Karpas-422 (cell line): Measurements from ENCODE around the gene SEL1L3. TPM values are rescaled to one million over a fixed set of nuclear protein-coding genes. Genes with fewer than 3 reads are reported as not detected.

Source experiments
- DNase-seq: peaks from one replicate; pipeline ENCODE4 v3.0.0-alpha.2; 2015
- H2AFZ ChIP-seq: fragments of 200-600 bp; sonication (generic); 2 replicates; pipeline ENCODE4 v1.6.1; 2014; ENCODE audit warnings: antibody characterized with exemption, low read length, mixed read lengths
- H3K27ac ChIP-seq: fragments of 200-600 bp; sonication (generic); 2 replicates; pipeline ENCODE4 v1.5.1; 2014; ENCODE audit warnings: mild to moderate bottlenecking, low read length, moderate library complexity
- H3K27me3 ChIP-seq: fragments of 200-600 bp; sonication (generic); 2 replicates; pipeline ENCODE4 v1.6.1; 2014; ENCODE audit warnings: low read length, mixed read lengths
- H3K36me3 ChIP-seq: fragments of 200-600 bp; sonication (generic); 2 replicates; pipeline ENCODE4 v1.6.1; 2014; ENCODE audit warnings: low read length, mixed read lengths; ENCODE audit not compliant: insufficient read depth
- H3K4me1 ChIP-seq: fragments of 200-600 bp; sonication (generic); 2 replicates; pipeline ENCODE4 v1.6.1; 2014; ENCODE audit warnings: mild to moderate bottlenecking, low read length, mixed read lengths
- H3K4me2 ChIP-seq: fragments of 200-600 bp; sonication (generic); 2 replicates; pipeline ENCODE4 v1.6.1; 2014; ENCODE audit warnings: low read length, low read depth, mild to moderate bottlenecking; ENCODE audit not compliant: poor library complexity, severe bottlenecking
- H3K4me3 ChIP-seq: fragments of 200-600 bp; sonication (generic); 2 replicates; pipeline ENCODE4 v1.5.1; 2014; ENCODE audit warnings: mild to moderate bottlenecking, antibody characterized with exemption, low read length, mixed read lengths
- H3K79me2 ChIP-seq: fragments of 200-600 bp; sonication (generic); 2 replicates; pipeline ENCODE4 v1.6.1; 2014; ENCODE audit warnings: mild to moderate bottlenecking, low read length, mixed read lengths
- H3K9ac ChIP-seq: fragments of 200-600 bp; sonication (generic); 2 replicates; pipeline ENCODE4 v1.6.0; 2014; ENCODE audit warnings: low read length
- H3K9me2 ChIP-seq: fragments of 200-600 bp; sonication (generic), shearing (Covaris generic); replicated peaks from 2 replicates; pipeline ENCODE4 v1.6.0; 2014; ENCODE audit warnings: mild to moderate bottlenecking, low read length, moderate library complexity; ENCODE audit not compliant: insufficient read depth
- H3K9me3 ChIP-seq: fragments of 300-700, 200-600 bp; sonication (generic); 2 replicates; pipeline ENCODE4 v1.6.1; 2014; ENCODE audit warnings: low read length, mixed read lengths
- H4K20me1 ChIP-seq: fragments of 200-600 bp; sonication (generic); 2 replicates; pipeline ENCODE4 v1.6.1; 2014; ENCODE audit warnings: mild to moderate bottlenecking, antibody characterized with exemption, low read length, low read depth; ENCODE audit not compliant: insufficient read depth
- total RNA-seq: library from RNA; depleted of rRNA; stranded (reverse); fragments of >200 nt; shearing (Covaris generic); gene quantifications from 2 replicates; pipeline ENCODE4 v1.2.3, GENCODE V29; 2014; ENCODE audit warnings: low replicate concordance

Gene SEL1L3
- total RNA-seq, 1 experiment from 2014 or later = 271 TPM

DNA sequence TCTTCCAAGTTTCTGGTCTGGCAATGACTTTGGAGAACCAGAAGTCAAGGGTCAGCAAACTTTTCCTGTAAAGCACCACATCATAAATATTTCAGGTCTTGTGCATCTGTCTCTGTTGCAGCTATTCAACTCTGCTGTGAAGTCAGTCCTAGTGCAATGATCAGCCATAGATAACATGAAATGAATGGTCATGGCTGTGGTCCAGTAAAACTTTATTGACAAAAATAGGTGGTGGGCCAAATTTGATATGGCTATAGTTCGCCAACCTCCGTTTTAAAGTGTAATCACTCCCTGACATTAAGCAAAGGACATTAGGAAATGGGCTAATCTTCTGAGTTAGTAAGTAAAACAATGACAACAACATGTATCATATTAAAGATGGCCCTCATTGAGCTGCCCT lies 20.8 kb upstream of the SEL1L3 start:
- H3K9ac ChIP-seq = no peak overlapping the region
- H3K79me2 ChIP-seq = no peaks in the 10 kb centered on the region
- no peaks in the 10 kb centered on the region for H3K9me3 ChIP-seq
- no peak for DNase-seq
- no peaks in the 10 kb centered on the region for H3K27me3 ChIP-seq
- no peaks in the 10 kb centered on the region for H3K36me3 ChIP-seq
- no peak overlapping the region for H3K4me2 ChIP-seq
- H3K4me3 ChIP-seq = no peak overlapping the region
- no peaks in the 10 kb centered on the region for H3K9me2 ChIP-seq
- H2AFZ ChIP-seq = no peak overlapping the region
- H3K27ac ChIP-seq = no peak overlapping the region
- no peaks in the 10 kb centered on the region for H4K20me1 ChIP-seq
- peaks cover 46% of the 10 kb centered on the region for H3K4me1 ChIP-seq

DNA sequence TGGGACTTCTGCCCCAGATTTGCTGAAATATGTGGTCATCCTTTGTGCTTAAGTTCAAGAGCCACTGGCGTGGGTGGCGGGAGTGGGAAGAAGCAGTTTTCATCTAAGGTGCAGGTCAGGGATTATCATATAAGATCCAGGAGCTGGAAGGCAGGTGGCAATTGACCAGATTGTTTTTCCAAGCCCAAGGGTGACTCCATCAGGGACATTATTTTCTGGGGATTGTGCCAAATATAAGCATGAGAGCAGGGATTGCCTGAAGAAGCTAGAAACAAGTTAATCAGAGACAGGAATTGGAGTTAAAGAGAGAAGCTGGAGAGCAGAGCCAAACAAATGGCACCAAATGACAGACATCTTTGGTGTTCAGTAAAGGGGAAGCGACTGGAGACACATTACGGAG lies 19.4 kb upstream of the SEL1L3 start:
- Histone ChIP-seq H3K27ac (no peak overlapping the region), H3K4me2 (no peak overlapping the region), H3K9me2 (no peaks in the 10 kb centered on the region), H3K36me3 (no peaks in the 10 kb centered on the region), H3K4me1 (peaks cover 59% of the 10 kb centered on the region), H3K27me3 (no peaks in the 10 kb centered on the region), H3K4me3 (no peak overlapping the region), H4K20me1 (no peaks in the 10 kb centered on the region), H3K9me3 (no peaks in the 10 kb centered on the region), H2AFZ (no peak overlapping the region), H3K9ac (no peak overlapping the region), H3K79me2 (no peaks in the 10 kb centered on the region)
- DNase-seq = no peak

DNA sequence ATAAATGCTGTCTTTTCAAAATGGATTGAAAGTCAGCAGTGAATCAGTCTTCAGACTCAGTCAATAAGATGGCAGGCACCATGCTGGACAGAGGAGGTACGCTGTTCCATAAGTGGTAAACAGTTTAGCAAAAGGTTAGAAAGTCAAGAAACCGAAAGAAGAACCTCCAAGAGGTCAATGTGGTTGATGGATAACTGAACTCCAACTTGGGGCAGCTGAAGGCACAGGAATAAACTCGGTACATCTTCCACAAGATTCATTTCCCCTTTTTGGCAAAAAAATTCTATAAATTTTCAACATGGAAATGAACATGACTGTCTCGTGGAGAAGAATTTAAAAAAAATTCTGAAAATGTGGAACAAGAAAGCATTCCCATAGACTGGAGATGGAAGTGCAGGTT lies 18.4 kb upstream of the SEL1L3 start:
- Histone ChIP-seq H3K4me3 (peak overlapping the region; percentile 18; the same call in 1 of the 2 replicates), H3K9me2 (no peaks in the 10 kb centered on the region), H3K4me2 (peak overlapping the region; percentile 76), H3K9ac (peak overlapping the region; percentile 13; the same call in 1 of the 2 replicates), H3K27me3 (no peaks in the 10 kb centered on the region), H3K79me2 (no peaks in the 10 kb centered on the region), H3K27ac (peak overlapping the region; percentile 99), H3K9me3 (no peaks in the 10 kb centered on the region), H3K4me1 (peaks cover 70% of the 10 kb centered on the region), H2AFZ (no peak overlapping the region), H3K36me3 (no peaks in the 10 kb centered on the region), H4K20me1 (no peaks in the 10 kb centered on the region)
- DNase-seq = no peak

DNA sequence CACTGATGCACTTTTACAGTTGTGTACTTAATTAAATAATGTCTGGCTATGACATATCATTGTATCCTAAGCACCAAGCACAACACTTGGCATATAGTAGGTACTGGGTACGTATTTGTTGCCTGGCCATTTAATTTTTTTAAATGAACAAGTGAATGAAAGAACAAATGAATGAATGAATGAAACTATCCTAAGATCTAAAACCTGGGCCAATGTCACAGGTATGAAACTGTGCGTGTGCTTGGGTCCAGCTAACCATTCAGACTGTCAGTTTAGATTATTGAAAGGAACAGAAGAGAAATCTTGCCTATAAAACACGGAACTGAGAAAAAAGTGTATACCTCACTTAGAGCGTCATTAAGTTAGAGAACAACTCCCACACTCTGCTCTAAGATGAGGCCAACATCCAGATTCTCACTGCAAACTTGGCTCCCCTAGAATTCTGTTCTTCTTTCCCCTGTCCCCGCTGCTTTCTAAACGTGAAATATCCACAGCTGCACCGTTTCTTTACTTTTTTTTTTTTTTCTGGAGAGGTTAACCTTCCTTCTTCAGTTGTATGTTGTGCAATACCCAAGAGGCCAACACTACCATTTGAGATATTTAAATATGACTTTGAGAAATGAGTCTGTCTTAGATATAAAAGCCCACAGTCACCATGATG lies 17.3 kb upstream of the SEL1L3 start:
- Histone ChIP-seq H3K4me1 (peaks cover 80% of the 10 kb centered on the region), H4K20me1 (no peaks in the 10 kb centered on the region), H3K9ac (peak overlapping the region; percentile 67), H3K79me2 (no peaks in the 10 kb centered on the region), H3K9me2 (no peaks in the 10 kb centered on the region), H3K27me3 (no peaks in the 10 kb centered on the region), H3K4me2 (peak overlapping the region; percentile 76), H3K4me3 (peak overlapping the region; percentile 18), H2AFZ (no peak overlapping the region), H3K36me3 (no peaks in the 10 kb centered on the region), H3K9me3 (no peaks in the 10 kb centered on the region), H3K27ac (peak overlapping the region; percentile 99)
- DNase-seq = peak; percentile 93

DNA sequence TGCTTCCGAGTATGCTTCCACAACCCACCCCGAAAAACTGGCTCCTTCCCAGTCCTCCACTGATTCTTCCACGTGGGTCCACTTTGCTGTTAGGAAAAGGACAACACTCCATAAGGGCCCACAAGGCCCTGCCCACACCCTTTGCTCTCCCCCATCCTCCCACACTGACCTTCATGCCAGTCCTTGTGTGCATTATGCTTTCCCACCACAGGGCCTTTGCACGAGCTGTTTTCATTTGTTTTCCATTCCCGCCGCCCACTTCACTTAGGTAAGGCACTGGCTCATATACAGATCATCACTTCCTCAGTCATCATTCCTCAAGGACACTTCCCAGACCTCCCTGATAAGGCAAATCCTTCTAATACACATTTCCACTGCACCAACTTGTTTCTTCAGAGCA lies 16.8 kb upstream of the SEL1L3 start:
- no peak overlapping the region for H2AFZ ChIP-seq
- no peaks in the 10 kb centered on the region for H4K20me1 ChIP-seq
- H3K4me1 ChIP-seq = peaks cover 83% of the 10 kb centered on the region
- H3K4me3 ChIP-seq = peak overlapping the region; percentile 18
- H3K36me3 ChIP-seq = no peaks in the 10 kb centered on the region
- no peaks in the 10 kb centered on the region for H3K9me3 ChIP-seq
- H3K9ac ChIP-seq = peak overlapping the region; percentile 67
- H3K9me2 ChIP-seq = no peaks in the 10 kb centered on the region
- no peaks in the 10 kb centered on the region for H3K27me3 ChIP-seq
- peak overlapping the region; percentile 99 for H3K27ac ChIP-seq
- DNase-seq = no peak
- H3K4me2 ChIP-seq = peak overlapping the region; percentile 76
- no peaks in the 10 kb centered on the region for H3K79me2 ChIP-seq

DNA sequence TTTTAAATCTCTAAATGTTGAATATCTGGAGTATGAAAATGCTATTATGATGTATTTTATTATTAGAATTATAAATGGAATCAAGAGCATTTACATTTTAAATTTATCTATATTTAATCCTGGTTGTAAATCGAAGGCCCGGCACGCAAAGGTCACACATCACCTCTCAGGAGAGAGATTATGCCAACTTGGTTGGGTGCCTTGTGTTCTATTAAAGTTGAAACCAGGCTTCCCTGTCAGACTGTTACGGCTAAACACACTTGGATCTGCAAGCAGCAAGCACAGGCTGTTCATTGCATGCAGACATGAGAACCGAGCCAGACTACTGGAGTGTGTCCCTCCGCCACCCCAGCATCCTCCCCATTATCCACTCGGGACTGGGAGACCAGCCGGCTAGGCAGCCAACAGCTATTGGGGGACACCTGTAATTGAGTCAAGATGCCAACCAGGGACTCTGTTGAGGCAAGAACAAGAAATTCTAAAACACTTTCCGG lies 16.4 kb upstream of the SEL1L3 start:
- Histone ChIP-seq H3K27ac (peak overlapping the region; percentile 99), H3K9me2 (no peaks in the 10 kb centered on the region), H4K20me1 (no peaks in the 10 kb centered on the region), H3K79me2 (no peaks in the 10 kb centered on the region), H3K27me3 (no peaks in the 10 kb centered on the region), H3K4me3 (peak overlapping the region; percentile 48; the same call in 1 of the 2 replicates), H3K9me3 (no peaks in the 10 kb centered on the region), H3K9ac (peak overlapping the region; percentile 67), H3K4me2 (peak overlapping the region; percentile 76), H3K36me3 (no peaks in the 10 kb centered on the region), H3K4me1 (peaks cover 83% of the 10 kb centered on the region), H2AFZ (0 out of 2 replicates have a peak overlapping the region, but pooled peaks have one; percentile 25)
- peak; percentile 91 for DNase-seq

DNA sequence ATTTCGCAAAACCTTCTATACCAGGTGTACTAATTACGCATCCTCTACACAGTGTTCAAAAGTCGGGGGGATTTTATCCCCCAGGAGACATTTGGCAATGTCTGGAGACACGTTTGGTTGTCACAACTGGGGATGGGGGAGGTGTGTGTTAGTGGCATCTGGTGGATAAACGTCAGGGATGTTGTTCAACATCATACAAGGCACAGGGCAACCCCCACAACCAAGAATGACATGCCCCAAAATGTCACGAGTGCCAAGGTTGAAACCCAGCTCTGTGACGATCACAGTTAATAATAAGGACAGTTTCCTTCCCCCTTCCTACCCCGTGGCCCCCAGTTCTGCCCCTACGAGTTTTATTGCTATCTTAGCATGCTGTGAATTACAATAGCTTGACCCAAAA lies 15.9 kb upstream of the SEL1L3 start:
- H3K4me3 ChIP-seq = peak overlapping the region; percentile 48
- H3K9me3 ChIP-seq = no peaks in the 10 kb centered on the region
- H3K79me2 ChIP-seq = no peaks in the 10 kb centered on the region
- H3K36me3 ChIP-seq = no peaks in the 10 kb centered on the region
- no peak overlapping the region for H2AFZ ChIP-seq
- H3K4me2 ChIP-seq = peak overlapping the region; percentile 76
- no peaks in the 10 kb centered on the region for H3K9me2 ChIP-seq
- peak overlapping the region; percentile 99 for H3K27ac ChIP-seq
- peak overlapping the region; percentile 67 for H3K9ac ChIP-seq
- H4K20me1 ChIP-seq = no peaks in the 10 kb centered on the region
- peak; percentile 94 for DNase-seq
- H3K27me3 ChIP-seq = no peaks in the 10 kb centered on the region
- H3K4me1 ChIP-seq = peaks cover 83% of the 10 kb centered on the region

DNA sequence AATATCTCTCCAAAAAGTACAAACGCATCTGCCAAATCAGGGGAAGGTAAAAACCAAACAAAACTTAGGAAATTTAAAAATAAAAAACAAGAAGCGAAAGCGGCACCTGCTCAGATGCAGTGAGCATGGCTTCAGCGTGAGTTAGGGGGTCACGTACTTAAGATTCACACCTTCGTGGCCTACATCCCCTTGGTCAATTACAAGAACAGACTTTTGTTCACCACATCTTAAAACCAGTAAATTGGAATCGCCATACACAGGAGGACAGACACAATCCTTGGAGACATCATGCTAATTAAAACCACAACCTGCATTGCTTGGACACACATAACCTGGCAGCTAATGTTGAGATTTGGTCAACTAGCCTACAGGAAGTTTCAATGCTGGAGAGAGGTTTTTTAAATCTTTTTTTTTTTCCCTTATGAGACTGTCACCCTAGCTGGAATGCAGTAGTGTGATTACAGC lies 12.5 kb upstream of the SEL1L3 start:
- Histone ChIP-seq H2AFZ (no peak overlapping the region), H3K4me3 (no peak overlapping the region), H4K20me1 (no peaks in the 10 kb centered on the region), H3K79me2 (no peaks in the 10 kb centered on the region), H3K4me1 (peaks cover 100% of the 10 kb centered on the region), H3K27me3 (no peaks in the 10 kb centered on the region), H3K9me2 (no peaks in the 10 kb centered on the region), H3K27ac (peak overlapping the region; percentile 99), H3K9me3 (no peaks in the 10 kb centered on the region), H3K9ac (peak overlapping the region; percentile 42), H3K36me3 (no peaks in the 10 kb centered on the region), H3K4me2 (peak overlapping the region; percentile 76)
- peak; percentile 92 for DNase-seq
